ENCODE data around the gene STX4. TPM values are rescaled to one million over a fixed set of nuclear protein-coding genes. Genes with fewer than 3 reads are reported as not detected.
"Not testable (repeated sequence)": the region's sequence is repeated elsewhere in the genome, so short reads cannot be mapped to it uniquely, and the experiment has no call there.

The STX4 gene
- polyA plus RNA-seq, 6 donors from 2014 or later: 17.4 to 37.1 (median 28.6) TPM

DNA sequence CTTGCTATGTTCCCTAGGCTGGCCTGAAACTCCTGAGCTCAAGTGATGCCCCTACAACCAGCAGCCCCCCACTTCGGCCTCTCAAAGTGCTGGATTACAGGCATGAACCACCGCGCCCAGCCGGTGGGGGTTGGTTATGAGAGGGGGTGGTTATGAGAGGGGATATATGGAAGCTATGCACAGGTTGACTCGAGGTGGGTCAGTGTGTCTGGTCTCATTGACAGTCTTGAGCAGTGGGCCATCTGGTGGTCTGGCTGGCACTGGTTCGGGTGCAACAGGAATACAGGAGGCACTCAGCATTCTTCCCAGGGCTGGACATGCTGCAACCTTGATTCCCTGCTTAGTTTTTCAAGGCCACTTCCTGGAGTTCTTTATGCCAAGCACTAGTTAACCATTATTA lies 17.3 kb upstream of the STX4 start:
- H3K9me3 Mint-ChIP-seq: peaks cover 0 to 4% (median 2%) of the 10 kb centered on the region in 7 donors
- H3K27ac Mint-ChIP-seq: no peak overlapping the region
- peaks cover 12 to 30% (median 25%) of the 10 kb centered on the region in 3 donors for H3K27me3 Mint-ChIP-seq
- ATAC-seq (ENCODE audit: low read depth in 2 of 2): no peak
- H3K4me3 Mint-ChIP-seq: no peak overlapping the region
- peaks cover 16 to 23% (median 18%) of the 10 kb centered on the region in 3 donors for H3K4me1 Mint-ChIP-seq
- no peak for DNase-seq
- peaks cover 0 to 6% of the 10 kb centered on the region in 2 donors for H3K36me3 Mint-ChIP-seq

DNA sequence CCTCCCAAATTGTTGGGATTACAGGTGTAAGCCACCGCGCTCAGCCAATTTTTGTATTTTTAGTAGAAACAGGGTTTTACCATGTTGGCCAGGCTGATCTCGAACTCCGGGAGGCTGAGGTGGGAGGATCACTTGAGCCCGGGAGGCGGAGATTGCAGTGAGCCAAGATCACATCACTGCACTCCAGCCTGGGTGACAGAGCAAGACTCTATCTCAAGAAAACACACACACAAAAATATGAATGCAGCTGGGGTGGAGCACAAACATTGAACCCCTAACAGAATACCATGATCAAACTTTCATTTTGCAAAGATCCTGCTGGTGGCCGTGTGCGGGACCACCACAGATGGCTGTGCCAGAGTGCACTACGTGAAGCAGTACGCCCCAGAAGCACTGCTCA lies 15.6 kb upstream of the STX4 start:
- H3K9me3 Mint-ChIP-seq; H3K27ac Mint-ChIP-seq; DNase-seq; ATAC-seq (ENCODE audit: low read depth in 2 of 2); H3K4me3 Mint-ChIP-seq; H3K36me3 Mint-ChIP-seq; H3K4me1 Mint-ChIP-seq: not testable (repeated sequence)
- H3K27me3 Mint-ChIP-seq: peaks cover 7 to 13% (median 8%) of the 10 kb centered on the region in 3 donors

DNA sequence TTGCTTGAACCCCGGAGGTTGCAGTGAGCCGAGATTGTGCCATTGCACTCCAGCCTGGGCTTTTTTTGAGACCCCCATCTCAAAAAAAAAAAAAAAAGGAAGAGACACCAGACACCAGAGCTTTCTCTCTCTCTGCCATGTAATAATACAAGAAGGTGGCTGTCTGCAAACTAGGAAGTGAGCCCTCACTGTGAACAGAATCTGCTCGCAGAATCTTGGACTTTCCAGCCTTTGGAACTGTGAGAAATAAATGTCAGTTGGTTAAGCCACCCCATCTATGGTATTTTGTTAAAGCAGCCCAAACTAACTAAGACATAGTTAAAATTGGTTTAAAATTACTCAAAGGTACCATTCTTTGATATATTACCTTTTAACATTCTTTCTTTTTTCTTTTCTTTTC lies 12.8 kb upstream of the STX4 start:
- Mint-ChIP-seq H3K4me3 (no peak overlapping the region), H3K9me3 (peaks cover 0 to 2% (median 0%) of the 10 kb centered on the region in 7 donors), H3K27me3 (peaks cover 0 to 5% (median 0%) of the 10 kb centered on the region in 3 donors), H3K36me3 (no peaks in the 10 kb centered on the region), H3K4me1 (peaks cover 0 to 3% (median 0%) of the 10 kb centered on the region in 3 donors), H3K27ac (no peak overlapping the region)
- ATAC-seq (ENCODE audit: low read depth in 2 of 2): no peak
- DNase-seq: no peak

DNA sequence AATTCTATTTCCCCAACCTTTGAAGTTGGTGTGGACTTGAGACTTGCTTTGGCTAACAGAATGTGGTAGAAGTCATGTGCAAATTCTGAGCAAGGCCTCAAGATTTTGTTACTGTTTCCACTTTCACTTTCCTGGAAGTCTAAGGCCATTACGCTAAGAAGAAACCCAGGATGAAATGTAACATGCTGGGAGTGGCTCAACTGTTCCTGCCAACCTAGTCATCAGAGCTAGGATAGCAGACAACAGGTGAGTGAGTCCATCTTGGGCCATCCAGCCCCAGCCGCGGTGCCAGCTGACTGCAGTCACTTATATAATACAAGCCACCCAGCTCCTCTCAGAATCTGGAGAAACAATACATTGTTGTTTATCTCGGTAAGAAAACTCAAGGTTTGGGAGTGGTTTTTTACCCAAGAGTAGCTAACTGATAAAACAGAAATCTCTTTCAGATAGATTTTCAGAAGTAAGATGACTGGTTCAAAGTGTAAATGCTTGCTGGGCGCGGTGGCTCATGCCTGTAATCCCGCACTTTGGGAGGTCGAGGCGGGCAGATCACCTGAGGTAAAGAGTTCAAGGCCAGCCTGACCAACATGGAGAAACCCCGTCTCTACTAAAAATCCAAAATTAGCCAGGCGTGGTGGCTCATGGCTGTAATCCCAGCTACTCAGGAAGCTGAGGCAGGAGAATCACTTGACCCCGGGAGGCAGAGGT lies 10.7 kb upstream of the STX4 start:
- no peak for DNase-seq
- Mint-ChIP-seq H3K4me3 (no peak overlapping the region), H3K9me3 (peaks cover 0 to 2% (median 0%) of the 10 kb centered on the region in 7 donors), H3K27me3 (no peaks in the 10 kb centered on the region), H3K36me3 (no peaks in the 10 kb centered on the region), H3K4me1 (peaks cover 0 to 3% (median 0%) of the 10 kb centered on the region in 3 donors), H3K27ac (peak overlapping the region in 1 of 6 donors; percentile 26)
- ATAC-seq (ENCODE audit: low read depth in 2 of 2): no peak

DNA sequence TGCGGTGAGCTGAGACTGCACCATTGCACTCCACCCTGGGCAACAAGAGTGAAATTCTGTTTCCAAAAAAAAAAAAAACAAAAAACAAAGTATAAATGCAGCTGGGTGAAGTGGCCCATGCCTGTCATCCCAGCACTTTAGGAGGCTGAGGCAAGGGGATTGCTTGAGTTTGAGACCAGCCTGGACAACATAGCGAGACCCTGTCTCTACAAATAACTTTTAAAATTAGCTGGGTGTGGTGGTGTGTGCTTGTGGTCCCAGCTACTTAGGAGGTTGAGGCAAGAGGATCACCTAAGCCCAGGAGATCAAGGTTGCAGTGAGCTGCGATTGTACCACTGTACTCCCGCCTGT lies 10.1 kb upstream of the STX4 start:
- Mint-ChIP-seq H3K27me3 (no peaks in the 10 kb centered on the region), H3K27ac (no peak overlapping the region), H3K4me1 (peaks cover 0 to 3% (median 0%) of the 10 kb centered on the region in 3 donors), H3K4me3 (no peak overlapping the region), H3K9me3 (peaks cover 0 to 2% (median 0%) of the 10 kb centered on the region in 7 donors), H3K36me3 (no peaks in the 10 kb centered on the region)
- ATAC-seq (ENCODE audit: low read depth in 2 of 2) (no peak), DNase-seq (no peak)

DNA sequence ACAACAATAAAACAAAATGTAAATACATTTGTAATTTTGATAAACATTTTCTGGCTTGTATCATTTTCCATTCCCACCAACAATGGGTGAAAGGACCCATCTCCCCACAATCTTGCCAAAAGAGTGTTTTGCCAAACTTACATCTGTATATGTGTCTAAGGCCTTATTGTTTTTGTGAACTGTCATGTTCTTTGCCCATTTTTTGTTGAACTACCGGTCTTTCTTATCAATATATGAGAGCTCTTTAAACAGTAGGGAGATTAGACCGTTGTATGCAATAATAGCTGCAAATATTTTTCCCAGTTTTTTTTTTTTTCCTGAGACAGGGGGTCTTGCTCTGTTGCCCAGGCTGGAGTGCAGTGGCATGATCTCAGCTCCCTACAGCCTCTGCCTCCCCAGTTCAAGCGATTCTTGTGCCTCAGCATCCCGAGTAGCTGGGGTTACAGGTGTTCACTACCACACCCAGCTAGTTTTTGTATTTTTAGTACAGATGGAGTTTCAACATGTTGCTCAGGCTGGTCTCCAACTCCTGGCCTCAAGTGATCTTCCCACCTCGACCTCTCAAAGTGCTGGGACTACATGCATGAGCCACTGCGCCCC lies 9.6 kb upstream of the STX4 start:
- Mint-ChIP-seq H3K4me1 (peaks cover 0 to 3% (median 0%) of the 10 kb centered on the region in 3 donors), H3K4me3 (no peak overlapping the region), H3K27me3 (no peaks in the 10 kb centered on the region), H3K27ac (no peak overlapping the region), H3K9me3 (peaks cover 0 to 2% (median 0%) of the 10 kb centered on the region in 7 donors), H3K36me3 (no peaks in the 10 kb centered on the region)
- no peak for DNase-seq
- no peak for ATAC-seq (ENCODE audit: low read depth in 2 of 2)

DNA sequence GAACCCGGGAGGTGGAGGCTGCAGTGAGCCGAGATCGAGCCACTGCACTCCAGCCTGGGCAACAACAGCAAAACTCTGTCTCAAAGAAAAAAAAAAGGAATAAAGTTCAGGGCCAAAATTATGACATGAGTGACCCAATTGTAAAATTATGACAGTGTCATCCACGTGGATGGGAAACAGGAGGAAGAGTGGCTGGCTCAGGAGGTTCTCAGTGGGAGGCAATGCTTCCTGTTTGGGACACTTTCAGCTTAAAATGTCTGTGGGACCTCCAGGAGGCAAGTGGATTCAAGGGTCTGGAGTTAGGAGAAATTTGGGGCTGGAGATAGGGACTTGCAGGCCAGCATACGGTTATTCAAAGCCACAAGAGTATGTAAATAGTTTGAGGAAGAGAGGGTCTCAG lies 8.0 kb upstream of the STX4 start:
- no peaks in the 10 kb centered on the region for H3K36me3 Mint-ChIP-seq

DNA sequence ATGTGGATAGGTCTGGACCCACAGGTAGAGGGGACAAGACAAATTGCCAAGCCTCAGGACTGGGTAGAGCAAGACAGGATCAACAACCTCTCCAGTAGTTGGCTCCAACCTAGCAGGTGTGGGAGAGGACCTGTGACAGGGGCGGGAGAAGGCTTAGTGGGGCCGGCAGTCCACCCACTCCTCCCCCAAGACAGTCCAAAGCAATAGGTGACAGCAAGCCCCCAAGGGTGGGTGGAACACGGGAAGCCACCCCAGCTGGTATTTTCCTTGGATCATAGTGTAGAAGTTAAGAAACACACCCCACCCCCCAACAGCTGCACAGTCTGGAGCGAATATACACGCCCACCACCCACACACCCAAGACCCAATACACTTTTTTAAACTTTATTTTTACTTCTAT lies 4.1 kb upstream of the STX4 start:
- Mint-ChIP-seq H3K9me3 (no peaks in the 10 kb centered on the region), H3K27ac (no peak overlapping the region), H3K27me3 (no peaks in the 10 kb centered on the region), H3K4me1 (peaks cover 16 to 19% (median 16%) of the 10 kb centered on the region in 3 donors), H3K4me3 (no peak overlapping the region), H3K36me3 (peaks cover 0 to 8% of the 10 kb centered on the region in 2 donors)
- ATAC-seq (ENCODE audit: low read depth in 2 of 2): no peak
- no peak for DNase-seq

More for the DNA sequence above, 8.0 kb upstream of the STX4 start:
- Mint-ChIP-seq H3K27me3 (no peaks in the 10 kb centered on the region), H3K4me1 (no peaks in the 10 kb centered on the region), H3K27ac (peak overlapping the region in 2 of 6 donors; percentile 44 to 76), H3K4me3 (peak overlapping the region in 2 of 8 donors; percentile 56 to 59), H3K9me3 (no peaks in the 10 kb centered on the region)
- ATAC-seq (ENCODE audit: low read depth in 2 of 2) (no peak), DNase-seq (no peak)

DNA sequence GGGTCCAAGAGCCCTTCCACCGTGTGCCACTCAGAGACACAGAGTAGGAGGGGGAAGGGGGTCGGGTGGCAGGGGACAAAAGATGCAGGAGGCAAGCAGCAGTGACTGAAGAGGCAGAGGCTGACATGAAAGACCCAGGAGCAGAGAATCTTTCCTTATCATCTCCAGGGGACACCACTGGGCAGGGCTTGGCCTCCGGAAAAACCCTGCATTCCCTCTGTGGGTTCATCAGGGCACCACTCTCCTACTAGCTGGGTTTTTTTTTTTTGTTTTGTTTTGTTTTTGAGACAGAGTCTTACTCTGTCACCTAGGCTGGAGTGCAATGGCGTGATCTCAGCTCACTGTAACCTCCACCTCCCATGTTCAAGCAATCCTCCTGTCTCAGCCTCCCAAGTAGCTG lies 2.1 kb upstream of the STX4 start:
- Mint-ChIP-seq H3K36me3 (peaks cover 0 to 8% of the 10 kb centered on the region in 2 donors), H3K4me3 (peak overlapping the region in 3 of 8 donors; percentile 29 to 98 (median 96)), H3K9me3 (no peaks in the 10 kb centered on the region), H3K27me3 (no peaks in the 10 kb centered on the region), H3K4me1 (peaks cover 24 to 27% (median 25%) of the 10 kb centered on the region in 3 donors), H3K27ac (peak overlapping the region; percentile 18 to 100 (median 88))
- DNase-seq (no peak), ATAC-seq (ENCODE audit: low read depth in 2 of 2) (no peak)

DNA sequence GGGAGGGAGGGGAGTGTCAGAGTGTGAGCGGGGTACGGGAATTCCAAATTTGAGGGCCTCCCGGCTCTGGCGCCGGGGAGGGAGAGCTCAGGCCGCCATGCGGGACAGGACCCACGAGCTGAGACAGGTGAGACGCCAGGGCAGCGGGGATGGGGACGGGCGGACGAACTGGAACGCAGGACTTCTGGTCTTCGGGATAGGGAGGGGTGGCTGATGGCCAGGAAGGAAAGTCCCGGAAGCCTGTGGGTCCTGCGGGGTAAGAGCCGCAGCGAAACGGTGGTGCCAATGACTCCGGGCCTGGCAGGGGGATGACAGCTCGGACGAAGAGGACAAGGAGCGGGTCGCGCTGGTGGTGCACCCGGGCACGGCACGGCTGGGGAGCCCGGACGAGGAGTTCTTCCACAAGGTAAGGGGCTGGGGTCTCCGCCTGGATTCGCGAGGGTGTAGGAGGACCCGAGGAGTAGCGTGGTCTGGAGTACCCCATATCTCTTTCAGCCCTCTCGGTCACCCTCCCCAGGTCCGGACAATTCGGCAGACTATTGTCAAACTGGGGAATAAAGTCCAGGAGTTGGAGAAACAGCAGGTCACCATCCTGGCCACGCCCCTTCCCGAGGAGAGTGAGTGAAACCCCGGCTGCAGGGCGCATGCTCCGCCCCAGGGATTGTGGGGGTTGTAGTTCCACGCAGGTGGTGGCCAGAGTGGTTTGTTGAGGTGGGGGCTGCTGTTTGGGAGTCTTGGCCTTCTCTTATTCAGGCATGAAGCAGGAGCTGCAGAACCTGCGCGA lies 543 bp downstream of the STX4 start:
- peak overlapping the region; percentile 95 to 100 (median 98) for H3K4me3 Mint-ChIP-seq
- peak; percentile 80 for DNase-seq
- peaks cover 28 to 36% (median 29%) of the 10 kb centered on the region in 3 donors for H3K4me1 Mint-ChIP-seq
- no peaks in the 10 kb centered on the region for H3K27me3 Mint-ChIP-seq
- ATAC-seq (ENCODE audit: low read depth in 2 of 2): peak; percentile 18 to 24
- peak overlapping the region; percentile 98 to 100 (median 99) for H3K27ac Mint-ChIP-seq
- peaks cover 0 to 12% of the 10 kb centered on the region in 2 donors for H3K36me3 Mint-ChIP-seq
- no peaks in the 10 kb centered on the region for H3K9me3 Mint-ChIP-seq

DNA sequence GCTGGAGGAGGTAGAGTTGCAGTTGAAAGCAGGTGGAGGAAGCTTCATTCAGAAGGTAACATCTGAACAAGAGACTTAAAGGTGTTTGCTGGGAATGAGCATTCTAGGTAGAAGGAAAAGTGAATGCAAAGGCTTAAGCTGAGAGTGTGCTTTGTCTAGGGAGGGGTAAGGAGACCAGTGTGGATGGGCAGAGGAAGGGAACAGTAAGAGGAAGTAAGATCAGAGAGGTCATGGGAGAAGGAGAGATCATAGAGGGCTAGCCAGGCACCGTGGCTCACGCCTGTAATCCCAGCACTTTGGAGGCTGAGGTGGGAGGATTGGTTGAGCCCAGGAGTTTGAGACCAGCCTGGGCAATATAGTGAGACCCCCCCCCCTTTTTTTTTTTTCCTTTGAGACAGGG lies 3.3 kb downstream of the STX4 start:
- ATAC-seq (ENCODE audit: low read depth in 2 of 2) (no peak), DNase-seq (no peak)
- no peaks in the 10 kb centered on the region for H3K27me3 Mint-ChIP-seq
- H3K4me3 Mint-ChIP-seq: peak overlapping the region in 3 of 8 donors; percentile 12 to 96 (median 76)
- peaks cover 26 to 43% (median 29%) of the 10 kb centered on the region in 3 donors for H3K4me1 Mint-ChIP-seq
- H3K36me3 Mint-ChIP-seq: peaks cover 3 to 30% of the 10 kb centered on the region in 2 donors
- H3K27ac Mint-ChIP-seq: peak overlapping the region in 2 of 6 donors; percentile 47 to 64
- no peaks in the 10 kb centered on the region for H3K9me3 Mint-ChIP-seq

DNA sequence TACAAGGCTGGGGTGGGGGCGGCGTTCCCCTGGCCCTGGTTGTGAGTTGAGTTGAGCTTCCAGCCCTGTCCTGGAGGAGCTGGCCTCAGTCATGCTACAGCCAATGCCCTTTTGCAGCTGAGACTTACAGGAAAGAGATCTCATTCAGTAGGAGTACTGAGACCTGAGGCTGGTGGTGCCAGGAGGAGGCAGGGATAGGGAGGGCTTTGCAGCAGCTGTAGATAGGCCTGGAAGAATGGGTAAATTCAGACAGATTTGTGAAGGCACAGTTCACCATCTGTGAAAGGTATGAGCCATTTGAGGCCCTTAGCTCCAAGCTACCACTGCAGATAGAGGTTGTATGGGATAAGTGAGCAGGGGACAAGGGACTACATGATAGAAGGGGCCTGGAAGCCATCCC lies 5.6 kb downstream of the STX4 start:
- Mint-ChIP-seq H3K27me3 (no peaks in the 10 kb centered on the region), H3K4me1 (peaks cover 15 to 26% (median 15%) of the 10 kb centered on the region in 3 donors), H3K27ac (peak overlapping the region in 1 of 6 donors; percentile 51), H3K9me3 (no peaks in the 10 kb centered on the region), H3K36me3 (peaks cover 3 to 22% of the 10 kb centered on the region in 2 donors), H3K4me3 (no peak overlapping the region)
- no peak for ATAC-seq (ENCODE audit: low read depth in 2 of 2)
- DNase-seq: no peak

DNA sequence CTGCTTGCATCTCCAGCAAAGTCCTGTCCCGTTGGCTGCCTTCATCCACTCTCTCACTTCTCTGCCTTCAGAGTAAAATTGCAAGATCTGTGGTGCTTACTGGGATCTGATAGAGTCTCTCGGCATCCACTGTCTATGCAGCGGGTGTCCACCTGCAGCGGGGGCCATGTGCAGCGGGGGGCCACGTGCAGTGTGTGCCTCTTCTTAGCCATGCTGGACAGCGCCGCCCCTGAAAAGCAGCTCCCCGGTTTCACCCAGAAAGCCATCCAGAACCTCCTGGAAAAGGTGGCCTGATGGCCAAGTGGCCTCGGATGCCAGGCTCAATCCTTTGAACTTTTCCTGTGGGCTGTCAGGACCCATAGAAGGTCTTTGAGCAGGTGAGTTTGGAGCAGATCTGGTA lies 9.5 kb downstream of the STX4 start:
- Mint-ChIP-seq H3K4me3 (peak overlapping the region in 1 of 8 donors; percentile 42), H3K9me3 (no peaks in the 10 kb centered on the region), H3K4me1 (peaks cover 0 to 9% (median 0%) of the 10 kb centered on the region in 3 donors), H3K36me3 (peaks cover 3 to 22% of the 10 kb centered on the region in 2 donors), H3K27ac (no peak overlapping the region), H3K27me3 (no peaks in the 10 kb centered on the region)
- DNase-seq (no peak), ATAC-seq (ENCODE audit: low read depth in 2 of 2) (no peak)
